Amniotic stem cell (primary cell): ENCODE data around the gene RASGRP4.
A peak's percentile ranks its signal among the peaks of the same experiment; 100 is the strongest.
"Not testable (repeated sequence)": the region's sequence is repeated elsewhere in the genome, so short reads cannot be mapped to it uniquely, and the experiment has no call there.

Experiments used
- DNase-seq: peaks from one replicate; lab custom pipeline; 2025; lab: John Stamatoyannopoulos, UW

The RASGRP4 gene

GRCh38 chr19:38417146-38417543 is 8.9 kb downstream of the RASGRP4 start:
- DNase-seq: no peak

DNA sequence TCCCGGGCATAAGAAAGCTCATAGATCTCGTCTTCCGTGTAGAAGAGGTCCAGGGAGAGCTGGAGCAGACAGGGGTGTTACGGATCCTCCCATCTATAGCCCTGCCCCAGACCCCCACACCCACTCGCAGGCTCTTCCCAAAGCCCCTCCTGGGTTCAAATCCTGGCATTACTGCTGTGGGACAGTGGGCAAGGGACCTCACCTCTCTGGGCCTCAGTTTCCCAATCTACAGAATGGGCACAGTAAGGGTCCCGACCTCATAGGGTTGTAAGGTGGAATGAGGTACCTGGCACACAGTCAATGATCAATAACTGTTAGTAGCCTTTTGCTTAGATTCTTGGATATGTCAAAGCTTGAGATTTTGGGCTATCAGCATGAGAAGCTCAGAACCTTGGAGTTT is 12.6 kb downstream of the RASGRP4 start:
- no peak for DNase-seq

- no peak for DNase-seq
These were observed 13.1 kb downstream of the RASGRP4 start for GRCh38 chr19:38412961-38413360.

GRCh38 chr19:38412491-38412890 is 13.5 kb downstream of the RASGRP4 start:
- DNase-seq: no peak

DNA sequence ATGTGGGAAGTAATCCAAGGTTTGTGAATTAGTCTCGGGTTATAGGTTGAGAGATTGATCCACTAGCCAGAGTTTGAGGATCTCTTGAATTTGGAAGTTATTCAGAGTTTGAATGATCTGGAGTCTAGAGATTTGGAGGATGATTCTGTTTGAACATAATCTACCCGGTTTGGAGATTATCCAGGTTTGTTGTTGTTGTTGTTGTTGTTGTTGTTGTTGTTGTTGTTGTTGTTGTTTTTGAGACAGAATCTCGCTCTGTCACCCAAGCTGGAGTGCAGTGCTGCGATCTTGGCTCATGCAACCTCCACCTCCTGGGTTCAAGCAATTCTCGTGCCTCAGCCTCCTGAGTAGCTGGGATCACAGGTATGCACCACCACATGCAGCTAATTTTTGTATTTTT is 14.1 kb downstream of the RASGRP4 start:
- not testable (repeated sequence) for DNase-seq

DNA sequence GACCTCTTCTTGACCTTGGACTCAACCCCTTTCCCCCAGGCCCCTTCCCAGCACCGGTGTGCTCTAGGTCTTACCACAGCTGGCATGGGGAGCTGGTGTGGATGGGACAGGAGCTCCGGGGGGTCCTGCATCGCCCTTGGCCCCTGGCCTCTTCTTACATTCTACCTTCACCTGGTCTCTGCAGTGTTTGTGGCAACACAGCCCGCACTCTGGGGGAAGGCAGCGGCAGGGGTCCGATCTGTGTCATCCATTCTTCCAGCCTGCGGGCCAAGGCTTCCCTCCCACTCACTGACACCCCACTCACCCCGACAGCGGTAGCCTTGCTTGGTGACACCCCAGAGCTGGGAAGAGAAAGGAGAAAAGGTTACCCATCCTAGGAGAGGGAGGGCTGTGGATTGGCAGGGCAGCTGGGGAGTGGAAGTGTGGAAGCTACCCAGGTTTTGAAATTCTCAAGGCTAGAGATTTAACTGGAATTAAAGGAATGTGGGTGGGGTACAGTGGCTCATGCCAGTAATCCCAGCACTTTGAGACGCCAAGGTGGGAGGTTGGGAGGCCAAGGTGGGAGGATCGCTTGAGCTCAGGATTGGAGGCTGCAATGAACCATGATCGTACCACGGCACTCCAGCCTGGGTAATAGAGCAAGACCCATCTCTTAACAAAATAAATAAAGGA is 14.8 kb downstream of the RASGRP4 start:
- no peak for DNase-seq

- not testable (repeated sequence) for DNase-seq
These were observed 15.6 kb downstream of the RASGRP4 start for GRCh38 chr19:38410407-38410806.

- DNase-seq: no peak
These were observed 16.3 kb downstream of the RASGRP4 start for GRCh38 chr19:38409631-38410133.

DNA sequence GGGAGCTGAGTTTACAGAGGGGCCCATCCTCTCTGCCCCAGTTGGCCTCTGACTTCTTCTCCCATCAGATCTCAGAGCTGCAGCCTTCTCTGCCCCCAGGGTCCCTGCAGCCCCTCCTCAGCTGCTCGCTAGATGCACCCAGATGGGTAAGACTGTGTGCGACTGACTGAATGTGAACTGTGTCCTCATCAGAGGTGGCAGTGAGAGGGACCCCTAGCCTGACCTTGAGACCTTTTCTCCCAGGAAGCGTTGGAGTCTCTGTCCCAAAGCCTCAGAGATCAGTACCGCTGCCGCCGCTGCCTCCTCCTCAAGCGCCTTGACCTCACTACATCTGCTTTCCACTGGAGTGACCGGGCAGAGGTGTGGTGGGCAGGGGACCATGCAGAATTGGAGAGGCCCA is 20.7 kb downstream of the RASGRP4 start:
- no peak for DNase-seq

GRCh38 chr19:38404858-38405257 is 21.2 kb downstream of the RASGRP4 start:
- no peak for DNase-seq

DNA sequence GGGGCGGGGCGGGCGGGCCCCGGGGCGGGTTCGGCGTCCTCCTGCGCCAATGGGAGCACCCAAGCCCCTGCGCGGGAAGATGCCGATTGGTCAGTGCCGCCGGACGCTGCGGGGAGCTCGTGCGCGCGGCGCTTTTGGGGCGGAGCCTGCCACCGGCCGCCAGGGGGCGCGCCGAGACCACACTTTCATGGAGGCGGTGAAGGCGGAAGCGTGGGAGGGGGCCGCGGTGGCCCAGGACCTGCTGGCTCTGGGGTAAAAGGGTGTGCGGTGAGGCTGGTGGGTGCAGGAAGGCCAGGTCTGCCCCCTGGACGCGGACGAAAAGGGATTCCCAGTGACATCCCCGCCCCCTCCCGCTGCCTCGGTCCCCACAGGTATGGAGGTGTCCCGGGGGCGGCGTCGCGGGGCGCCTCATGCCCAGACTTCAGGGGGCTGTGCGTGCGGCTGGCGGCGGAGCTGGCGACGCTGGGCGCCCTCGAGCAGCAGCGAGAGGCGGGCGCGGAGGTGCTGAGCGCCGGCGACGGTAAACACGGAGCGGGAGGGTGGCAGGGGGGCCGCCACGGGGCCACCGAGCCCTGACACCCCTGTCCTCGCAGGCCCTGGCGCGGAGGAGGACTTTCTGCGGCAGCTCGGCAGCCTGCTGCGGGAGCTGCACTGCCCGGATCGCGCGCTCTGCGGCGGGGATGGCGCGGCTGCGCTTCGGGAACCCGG is 22.9 kb downstream of the RASGRP4 start, which contains the start of gene FAM98C:
Gene FAM98C (plus strand): TSS at position 127 of the 708 bp plus-strand sequence. CDS start 61 bp downstream, at position 188.
- peak; percentile 85 for DNase-seq

GRCh38 chr19:38402623-38402966 is 23.4 kb downstream of the RASGRP4 start:
- DNase-seq: no peak

DNA sequence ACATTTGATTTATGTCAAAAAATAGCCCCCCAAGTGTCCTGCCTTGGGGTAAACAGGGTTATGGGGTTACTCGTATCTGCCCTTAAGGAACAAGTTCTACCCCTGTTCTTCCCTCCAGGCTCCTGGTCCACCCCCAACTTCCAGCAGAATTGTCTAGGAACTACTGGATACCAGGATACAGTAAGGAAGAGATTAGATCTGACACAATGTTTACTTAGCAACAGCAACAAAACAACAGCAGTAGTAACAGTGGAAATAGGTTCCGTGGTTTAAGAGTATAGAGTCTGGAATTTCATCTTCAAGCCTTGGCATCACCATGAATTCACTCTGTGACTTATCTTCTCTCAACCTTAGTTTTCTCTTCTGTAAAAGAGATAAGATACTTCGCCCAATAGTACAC is 24.9 kb downstream of the RASGRP4 start:
- DNase-seq: no peak

- no peak for DNase-seq
These were observed 25.7 kb downstream of the RASGRP4 start for GRCh38 chr19:38400361-38400760.

- no peak for DNase-seq
These were observed 26.5 kb downstream of the RASGRP4 start for GRCh38 chr19:38399537-38399936.

DNA sequence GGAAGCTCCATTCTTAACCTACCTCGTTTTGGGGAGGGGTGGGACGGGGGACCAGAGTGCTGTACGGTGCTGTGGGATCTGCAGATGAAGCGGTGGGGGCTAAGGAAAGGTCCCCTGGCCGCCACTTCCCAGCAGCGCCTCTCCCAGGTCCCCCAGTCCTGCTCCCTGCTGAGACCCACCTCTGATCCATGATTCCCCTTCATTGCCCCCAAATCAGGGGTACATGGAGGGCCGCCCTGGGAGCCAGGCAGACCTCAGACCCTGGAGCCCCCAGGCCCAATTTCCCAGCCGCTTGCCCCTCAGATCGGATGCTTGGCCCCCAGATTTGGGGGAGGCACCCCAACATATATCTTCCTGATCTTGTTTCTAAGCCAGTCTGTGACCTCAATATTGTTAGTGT is 26.9 kb downstream of the RASGRP4 start:
- DNase-seq: no peak

DNA sequence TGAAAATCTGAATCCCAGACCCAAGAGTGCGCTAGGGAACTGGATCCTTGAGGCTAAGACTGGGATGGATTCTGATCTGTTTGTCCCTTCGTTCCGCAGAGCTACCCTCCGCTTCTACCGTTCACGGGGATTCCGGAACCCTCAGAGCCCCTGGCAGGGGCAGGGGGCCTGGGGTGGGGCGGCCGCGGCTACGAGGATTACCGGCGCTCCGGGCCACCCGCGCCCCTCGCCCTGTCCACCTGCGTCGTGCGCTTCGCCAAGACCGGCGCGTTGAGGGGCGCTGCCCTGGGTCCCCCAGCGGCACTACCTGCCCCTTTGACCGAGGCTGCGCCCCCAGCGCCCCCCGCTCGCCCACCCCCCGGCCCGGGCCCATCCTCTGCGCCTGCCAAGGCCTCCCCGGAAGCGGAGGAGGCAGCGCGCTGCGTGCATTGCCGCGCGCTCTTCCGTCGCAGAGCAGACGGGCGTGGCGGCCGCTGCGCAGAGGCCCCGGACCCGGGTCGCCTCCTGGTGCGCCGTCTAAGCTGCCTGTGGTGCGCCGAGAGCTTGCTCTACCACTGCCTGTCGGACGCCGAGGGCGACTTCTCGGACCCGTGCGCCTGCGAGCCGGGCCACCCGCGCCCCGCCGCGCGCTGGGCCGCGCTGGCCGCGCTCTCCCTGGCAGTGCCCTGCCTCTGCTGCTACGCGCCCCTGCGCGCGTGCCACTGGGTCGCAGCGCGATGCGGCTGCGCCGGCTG is 30.5 kb downstream of the RASGRP4 start:
- DNase-seq: no peak

GRCh38 chr19:38394488-38394887 is 31.5 kb downstream of the RASGRP4 start:
- no peak for DNase-seq

- no peak for DNase-seq
These were observed 33.2 kb downstream of the RASGRP4 start for GRCh38 chr19:38392707-38393308.

- no peak for DNase-seq
These were observed 34.0 kb downstream of the RASGRP4 start for GRCh38 chr19:38391911-38392464.

- DNase-seq: no peak
These were observed 35.8 kb downstream of the RASGRP4 start for GRCh38 chr19:38389957-38390924.
